Gastroesophageal sphincter (tissue), 4 donors: Measurements from ENCODE around the gene TRAK2. TPM values are rescaled to one million over a fixed set of nuclear protein-coding genes. Genes with fewer than 3 reads are reported as not detected.
A peak's percentile ranks its signal among the peaks of the same experiment; 100 is the strongest.
"Not testable (repeated sequence)": the region's sequence is repeated elsewhere in the genome, so short reads cannot be mapped to it uniquely, and the experiment has no call there.

Experiments
- ATAC-seq: fragments of 150-250 bp; one replicate; pipeline ENCODE4 v1.9.1; 2016; ENCODE audit warnings: mild to moderate bottlenecking, moderate library complexity
- H3K27ac ChIP-seq, 4 donors: fragments of 200-600 bp; sonication (generic) in 3 of 4; 1 replicate in 3 of 4; 2 replicates in 1 of 4; pipeline ENCODE4 v1.5.1; 2016 to 2019
- H3K27me3 ChIP-seq: fragments of 200-600 bp; sonication (generic); one replicate; pipeline ENCODE4 v1.5.1; 2019
- H3K36me3 ChIP-seq, 2 donors: fragments of 200-600 bp; sonication (generic); one replicate each; pipeline ENCODE4 v1.5.1; 2019; ENCODE audit warnings: control low read depth in 1 of 2
- H3K4me1 ChIP-seq, 3 donors: fragments of 200-600 bp; sonication (generic); 1 replicate in 2 of 3; 2 replicates in 1 of 3; pipeline ENCODE4 v1.5.1; 2016 to 2019; ENCODE audit warnings: control low read depth in 2 of 3
- H3K4me3 ChIP-seq, 2 donors: fragments of 200-600 bp; sonication (generic); one replicate each; pipeline ENCODE4 v1.5.1; 2019; ENCODE audit warnings: mild to moderate bottlenecking in 1 of 2, moderate library complexity in 1 of 2
- H3K9me3 ChIP-seq, 3 donors: fragments of 200-600 bp; sonication (generic); one replicate each; pipeline ENCODE4 v1.5.1; 2017 to 2019; ENCODE audit warnings: control low read depth in 2 of 3
- CTCF ChIP-seq, 4 experiments: fragments of 200-600 bp in 2 of 4; fragments of 450-650 bp in 2 of 4; sonication (generic) in 1 of 4; IDR thresholded peaks; one replicate each; pipeline ENCODE4 v1.5.1; 2017 to 2019; ENCODE audit warnings: antibody characterized with exemption in 4 of 4, mild to moderate bottlenecking in 2 of 4, moderate library complexity in 2 of 4
- EP300 ChIP-seq: sonication (generic); formaldehyde crosslinking; IDR thresholded peaks from one replicate; pipeline ENCODE4 v1.6.1; 2017; ENCODE audit warnings: antibody characterized with exemption, mild to moderate bottlenecking
- POLR2A ChIP-seq, 2 donors: fragments of 450-650 bp; IDR thresholded peaks; one replicate each; pipeline ENCODE4 v1.6.1; 2017; ENCODE audit warnings: antibody characterized with exemption in 2 of 2, mild to moderate bottlenecking in 2 of 2, moderate library complexity in 1 of 2
- POLR2AphosphoS5 ChIP-seq: sonication (generic); formaldehyde crosslinking; IDR thresholded peaks from one replicate; pipeline ENCODE4 v1.6.1; 2017; ENCODE audit warnings: antibody characterized with exemption
- WGBS, 2 donors: methylation state at CpG; one replicate each; pipeline ENCODE4 v1.1.5; 2018; ENCODE audit warnings: low coverage in 1 of 2; 5-methylcytosine and 5-hydroxymethylcytosine counted together
- total RNA-seq, 4 donors: library from RNA; depleted of rRNA; stranded (reverse); fragments of >200 nt; gene quantifications; one replicate each; pipeline ENCODE4 v1.1.0, GENCODE V29; 2016

TRAK2 gene
- total RNA-seq, 4 donors from 2014 or later: 64.8 to 129 (median 105) TPM

- Histone ChIP-seq H3K27me3 (no peaks in the 10 kb centered on the region), H3K36me3 (peaks cover 0 to 31% of the 10 kb centered on the region in 2 donors), H3K4me3 (no peak overlapping the region), H3K27ac (no peak overlapping the region), H3K4me1 (no peaks in the 10 kb centered on the region), H3K9me3 (no peaks in the 10 kb centered on the region)
- ATAC-seq: no peak
- TF ChIP-seq CTCF (IDR thresholded peaks at IDR 0.05) (no peak), POLR2A (IDR thresholded peaks at IDR 0.05) (no peak), EP300 (no peak), POLR2AphosphoS5 (no peak)
- WGBS, 2 donors: 6 to 35% methylated on average over 2 to 4 of the region's 4 CpGs
Observed at GRCh38 chr2:201484805-201485204, 33.5 kb upstream of the TRAK2 start.

GRCh38 chr2:201483758-201484157, 32.5 kb upstream of the TRAK2 start:
- H3K9me3 ChIP-seq, H3K4me1 ChIP-seq, H3K27ac ChIP-seq, ATAC-seq, H3K27me3 ChIP-seq, H3K4me3 ChIP-seq: not testable (repeated sequence)
- 63 to 77% methylated on average over 1 to 3 of the region's 4 CpGs for WGBS, 2 donors
- H3K36me3 ChIP-seq: peaks cover 3 to 42% of the 10 kb centered on the region in 2 donors

GRCh38 chr2:201483342-201483741, 32.1 kb upstream of the TRAK2 start:
- H3K9me3 ChIP-seq: no peaks in the 10 kb centered on the region
- no peak for TF ChIP-seq CTCF (IDR thresholded peaks at IDR 0.05)
- TF ChIP-seq POLR2A (IDR thresholded peaks at IDR 0.05): no peak
- no peak for TF ChIP-seq POLR2AphosphoS5
- no peak for TF ChIP-seq EP300
- no peaks in the 10 kb centered on the region for H3K27me3 ChIP-seq
- no peak for ATAC-seq
- no peaks in the 10 kb centered on the region for H3K4me1 ChIP-seq
- H3K27ac ChIP-seq: no peak overlapping the region
- WGBS, 2 donors: no CpG with 5 or more reads among the region's 1 CpG
- no peak overlapping the region for H3K4me3 ChIP-seq
- H3K36me3 ChIP-seq: peaks cover 4 to 46% of the 10 kb centered on the region in 2 donors

DNA sequence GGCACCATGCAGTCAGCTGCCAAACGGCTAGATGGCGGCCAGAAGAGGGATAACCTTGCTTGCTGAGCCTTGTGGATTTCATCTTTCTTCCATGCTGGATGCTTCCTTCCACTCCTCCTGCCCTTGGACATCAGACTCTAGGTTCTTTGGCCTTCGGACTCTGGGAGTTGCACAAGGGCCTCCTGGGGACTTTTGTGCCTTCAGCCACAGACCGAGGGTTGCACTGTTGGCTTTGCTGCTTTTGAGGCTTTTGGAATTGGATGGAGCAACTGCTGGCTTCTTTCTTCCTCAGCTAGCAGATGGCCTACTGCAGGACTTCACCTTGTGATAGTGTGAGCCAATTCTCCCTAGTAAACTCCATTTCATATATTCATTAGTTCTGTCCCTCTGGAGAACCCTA, 31.3 kb upstream of the TRAK2 start:
- Histone ChIP-seq H3K9me3 (no peaks in the 10 kb centered on the region), H3K27me3 (no peaks in the 10 kb centered on the region), H3K27ac (no peak overlapping the region), H3K36me3 (peaks cover 4 to 54% of the 10 kb centered on the region in 2 donors), H3K4me1 (no peaks in the 10 kb centered on the region), H3K4me3 (no peak overlapping the region)
- ATAC-seq: peak; percentile 19
- TF ChIP-seq EP300 (no peak), CTCF (IDR thresholded peaks at IDR 0.05) (no peak), POLR2AphosphoS5 (no peak), POLR2A (IDR thresholded peaks at IDR 0.05) (no peak)
- WGBS, 2 donors: 80 to 83% methylated on average over 1 to 2 of the region's 4 CpGs

DNA sequence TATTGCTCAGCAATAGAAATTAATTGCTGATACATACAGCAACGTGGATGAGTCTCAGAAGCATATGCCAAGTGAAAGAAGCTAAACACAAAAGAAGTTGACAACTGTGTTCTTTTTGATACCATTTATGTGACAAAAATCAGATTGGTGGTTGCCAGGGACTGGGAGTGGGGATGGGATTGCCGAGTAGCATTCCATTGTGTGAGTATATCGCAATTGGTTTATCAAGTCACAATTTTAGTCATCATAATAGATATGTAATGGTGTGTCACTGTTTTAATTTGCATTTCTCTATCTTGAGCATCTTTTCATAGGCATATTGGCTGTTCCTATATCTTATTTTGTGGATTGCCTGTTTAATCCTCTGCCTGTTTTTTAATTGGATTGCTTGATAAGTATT, 21.2 kb upstream of the TRAK2 start:
- Histone ChIP-seq H3K36me3 (peaks cover 15 to 81% of the 10 kb centered on the region in 2 donors), H3K4me3 (no peak overlapping the region), H3K9me3 (no peaks in the 10 kb centered on the region), H3K4me1 (peaks cover 0 to 19% (median 3%) of the 10 kb centered on the region in 3 donors), H3K27ac (no peak overlapping the region), H3K27me3 (no peaks in the 10 kb centered on the region)
- whole genome bisulfite sequencing, 2 donors: 76 to 77% methylated on average over 3 of the region's 3 CpGs
- ATAC-seq: no peak
- no peak for TF ChIP-seq EP300
- TF ChIP-seq POLR2AphosphoS5: no peak
- no peak for TF ChIP-seq POLR2A (IDR thresholded peaks at IDR 0.05)
- no peak for TF ChIP-seq CTCF (IDR thresholded peaks at IDR 0.05)
